Tibial nerve (tissue), 4 donors: ENCODE results near the gene SH2B3. TPM values are rescaled to one million over a fixed set of nuclear protein-coding genes. Genes with fewer than 3 reads are reported as not detected.
"Not testable (repeated sequence)": the region's sequence is repeated elsewhere in the genome, so short reads cannot be mapped to it uniquely, and the experiment has no call there.

Source experiments
- DNase-seq, 2 donors: peaks; one replicate each; pipeline ENCODE4 v3.0.0-alpha.2; 2019; ENCODE audit warnings: low spot score in 2 of 2
- H3K27ac ChIP-seq, 4 donors: fragments of 200-600 bp; sonication (generic) in 3 of 4; one replicate each; pipeline ENCODE4 v1.5.1; 2017 to 2019; ENCODE audit warnings: mild to moderate bottlenecking in 1 of 4
- H3K27me3 ChIP-seq, 2 donors: fragments of 200-600 bp; sonication (generic) in 1 of 2; one replicate each; pipeline versions ENCODE4 v1.5.1 to v1.6.0; 2017 to 2019
- H3K36me3 ChIP-seq, 3 donors: fragments of 200-600 bp; sonication (generic); one replicate each; pipeline ENCODE4 v1.5.1; 2018 to 2019
- H3K4me1 ChIP-seq, 4 donors: fragments of 200-600 bp; sonication (generic) in 3 of 4; one replicate each; pipeline ENCODE4 v1.5.1; 2017 to 2019
- H3K4me3 ChIP-seq, 4 donors: fragments of 200-600 bp; sonication (generic) in 3 of 4; one replicate each; pipeline ENCODE4 v1.5.1; 2017 to 2019; ENCODE audit warnings: mild to moderate bottlenecking in 1 of 4, moderate library complexity in 1 of 4
- H3K9me3 ChIP-seq, 4 donors: fragments of 200-600 bp; sonication (generic) in 3 of 4; one replicate each; pipeline ENCODE4 v1.5.1; 2017 to 2019
- EP300 ChIP-seq, 2 donors: sonication (generic); formaldehyde crosslinking; IDR thresholded peaks; one replicate each; pipeline ENCODE4 v1.6.1; 2017; ENCODE audit warnings: antibody characterized with exemption in 2 of 2, mild to moderate bottlenecking in 1 of 2
- POLR2A ChIP-seq, 2 donors: fragments of 450-650 bp; IDR thresholded peaks; one replicate each; pipeline ENCODE4 v1.6.1; 2017; ENCODE audit warnings: antibody characterized with exemption in 2 of 2, mild to moderate bottlenecking in 2 of 2, moderate library complexity in 2 of 2
- WGBS, 2 donors: methylation state at CpG; one replicate each; pipeline ENCODE4 v1.1.5; 2018; 5-methylcytosine and 5-hydroxymethylcytosine counted together
- total RNA-seq, 4 donors: library from RNA; depleted of rRNA; stranded (reverse); fragments of >200 nt; gene quantifications; one replicate each; pipeline ENCODE4 v1.1.0, GENCODE V29; 2016
- TF ChIP-seq, protein P1 (sequence below), 5 experiments: fragments of 200-600 bp in 3 of 5; fragments of 450-650 bp in 2 of 5; sonication (generic) in 3 of 5; IDR thresholded peaks; one replicate each; pipeline ENCODE4 v1.5.1; 2016 to 2019; ENCODE audit warnings: antibody characterized with exemption in 5 of 5, mild to moderate bottlenecking in 3 of 5, moderate library complexity in 2 of 5

The SH2B3 gene
- total RNA-seq, 4 donors from 2014 or later = 21.4 to 79.8 (median 36.3) TPM

DNA sequence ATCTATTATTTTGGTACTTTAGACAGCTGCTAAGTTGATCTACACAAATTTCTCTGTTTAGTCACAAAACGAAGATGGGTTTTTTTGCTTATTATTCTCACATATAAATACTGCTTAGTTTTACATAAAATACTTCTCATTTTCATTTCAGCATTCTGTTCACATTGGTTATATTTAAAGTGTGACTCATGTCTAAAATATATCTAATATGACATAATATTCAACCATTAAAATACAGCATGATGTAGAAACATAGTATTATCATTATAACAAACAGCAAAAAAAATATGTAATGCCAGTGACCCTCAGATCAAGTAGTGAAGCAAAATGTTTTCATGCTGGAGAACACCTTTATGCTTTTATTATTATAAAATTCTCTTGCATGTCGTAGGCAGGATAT lies 63.7 kb downstream of the SH2B3 start:
- Histone ChIP-seq H3K4me1 (peaks cover 0 to 11% (median 0%) of the 10 kb centered on the region in 4 donors), H3K27me3 (no peaks in the 10 kb centered on the region), H3K27ac (no peak overlapping the region), H3K36me3 (peaks cover 0 to 48% (median 0%) of the 10 kb centered on the region in 3 donors), H3K4me3 (no peak overlapping the region), H3K9me3 (no peaks in the 10 kb centered on the region)
- 62 to 67% methylated on average over 2 of the region's 2 CpGs for WGBS, 2 donors
- TF ChIP-seq EP300 (IDR thresholded peaks at IDR 0.05) (no peak), POLR2A (IDR thresholded peaks at IDR 0.05) (no peak)
- TF ChIP-seq, protein P1, sequence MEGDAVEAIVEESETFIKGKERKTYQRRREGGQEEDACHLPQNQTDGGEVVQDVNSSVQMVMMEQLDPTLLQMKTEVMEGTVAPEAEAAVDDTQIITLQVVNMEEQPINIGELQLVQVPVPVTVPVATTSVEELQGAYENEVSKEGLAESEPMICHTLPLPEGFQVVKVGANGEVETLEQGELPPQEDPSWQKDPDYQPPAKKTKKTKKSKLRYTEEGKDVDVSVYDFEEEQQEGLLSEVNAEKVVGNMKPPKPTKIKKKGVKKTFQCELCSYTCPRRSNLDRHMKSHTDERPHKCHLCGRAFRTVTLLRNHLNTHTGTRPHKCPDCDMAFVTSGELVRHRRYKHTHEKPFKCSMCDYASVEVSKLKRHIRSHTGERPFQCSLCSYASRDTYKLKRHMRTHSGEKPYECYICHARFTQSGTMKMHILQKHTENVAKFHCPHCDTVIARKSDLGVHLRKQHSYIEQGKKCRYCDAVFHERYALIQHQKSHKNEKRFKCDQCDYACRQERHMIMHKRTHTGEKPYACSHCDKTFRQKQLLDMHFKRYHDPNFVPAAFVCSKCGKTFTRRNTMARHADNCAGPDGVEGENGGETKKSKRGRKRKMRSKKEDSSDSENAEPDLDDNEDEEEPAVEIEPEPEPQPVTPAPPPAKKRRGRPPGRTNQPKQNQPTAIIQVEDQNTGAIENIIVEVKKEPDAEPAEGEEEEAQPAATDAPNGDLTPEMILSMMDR (IDR thresholded peaks at IDR 0.05) = no peak
- DNase-seq = no peak

DNA sequence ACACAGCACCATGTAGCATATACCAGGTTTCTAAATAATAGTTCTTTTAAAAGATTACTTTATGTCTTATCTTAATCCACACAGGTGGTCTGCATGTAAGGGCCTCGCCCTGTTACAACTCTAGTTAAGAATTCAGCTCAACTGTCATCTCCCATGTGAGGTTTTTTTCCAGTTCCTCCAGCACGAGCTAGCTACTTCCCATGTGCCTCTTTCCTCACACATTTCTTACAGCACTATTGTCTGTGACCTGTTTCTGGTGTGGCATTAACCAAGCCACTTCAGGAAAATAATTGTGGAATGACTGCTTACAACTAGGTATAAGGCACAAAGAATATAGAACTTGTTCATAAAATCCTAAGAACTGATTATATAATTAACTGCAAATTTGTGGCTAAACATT lies 65.5 kb downstream of the SH2B3 start:
- H3K4me1 ChIP-seq = peaks cover 0 to 11% (median 0%) of the 10 kb centered on the region in 4 donors
- WGBS, 2 donors = 70 to 79% methylated on average over 2 of the region's 2 CpGs
- H3K27ac ChIP-seq = no peak overlapping the region
- no peaks in the 10 kb centered on the region for H3K27me3 ChIP-seq
- no peak for TF ChIP-seq POLR2A (IDR thresholded peaks at IDR 0.05)
- TF ChIP-seq, protein P1 (IDR thresholded peaks at IDR 0.05) = no peak
- TF ChIP-seq EP300 (IDR thresholded peaks at IDR 0.05) = no peak
- DNase-seq = no peak
- no peaks in the 10 kb centered on the region for H3K9me3 ChIP-seq
- H3K4me3 ChIP-seq = no peak overlapping the region
- peaks cover 0 to 62% (median 0%) of the 10 kb centered on the region in 3 donors for H3K36me3 ChIP-seq

DNA sequence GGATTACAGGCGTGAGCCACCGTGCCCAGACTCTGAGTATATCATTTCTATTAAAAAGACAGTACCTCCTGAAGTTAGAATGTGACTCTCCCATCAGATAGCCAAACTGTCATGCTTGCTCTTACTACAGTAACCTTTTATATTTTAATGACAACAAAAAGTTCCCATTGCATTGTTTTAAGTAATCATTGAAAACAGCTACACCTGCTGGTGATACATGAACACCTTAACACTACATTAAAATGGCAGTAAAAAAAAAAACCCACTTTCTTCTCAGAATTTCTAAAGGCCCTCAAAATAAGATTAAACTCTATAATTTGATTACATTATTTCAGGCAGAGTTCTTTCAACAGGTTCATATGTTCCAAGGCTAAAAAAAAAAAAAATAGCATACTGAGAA lies 76.7 kb downstream of the SH2B3 start:
- WGBS, 2 donors = 90 to 100% methylated on average over 2 of the region's 2 CpGs
- Histone ChIP-seq H3K4me3 (no peak overlapping the region), H3K9me3 (no peaks in the 10 kb centered on the region), H3K27ac (no peak overlapping the region), H3K4me1 (no peaks in the 10 kb centered on the region), H3K36me3 (peaks cover 6 to 99% (median 11%) of the 10 kb centered on the region in 3 donors), H3K27me3 (no peaks in the 10 kb centered on the region)
- TF ChIP-seq EP300 (IDR thresholded peaks at IDR 0.05) (no peak), POLR2A (IDR thresholded peaks at IDR 0.05) (no peak)
- TF ChIP-seq, protein P1 (IDR thresholded peaks at IDR 0.05) = no peak
- no peak for DNase-seq

DNA sequence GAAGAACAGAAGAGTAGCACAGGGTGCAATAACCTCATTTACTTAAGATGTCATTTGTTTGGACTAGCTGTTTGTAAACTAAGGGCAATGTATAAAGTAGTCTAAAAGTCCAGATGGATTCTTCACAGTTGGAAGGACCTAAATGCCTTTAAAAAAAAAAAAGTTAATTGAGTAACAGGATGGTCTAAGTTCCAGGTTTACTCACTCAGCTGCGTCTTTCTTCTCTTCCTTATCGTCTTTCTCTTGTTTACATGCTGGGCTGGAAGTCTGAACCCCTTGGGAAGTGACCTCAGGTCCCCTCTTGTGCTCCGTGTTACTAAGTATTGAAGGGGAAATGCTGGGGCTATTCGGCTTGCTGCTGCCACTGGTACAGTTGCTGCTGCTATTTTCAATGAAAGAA lies 82.5 kb downstream of the SH2B3 start:
- peak in 1 of 2 donors; percentile 53 for DNase-seq
- WGBS, 2 donors = 39 to 56% methylated on average over 4 of the region's 4 CpGs

DNA sequence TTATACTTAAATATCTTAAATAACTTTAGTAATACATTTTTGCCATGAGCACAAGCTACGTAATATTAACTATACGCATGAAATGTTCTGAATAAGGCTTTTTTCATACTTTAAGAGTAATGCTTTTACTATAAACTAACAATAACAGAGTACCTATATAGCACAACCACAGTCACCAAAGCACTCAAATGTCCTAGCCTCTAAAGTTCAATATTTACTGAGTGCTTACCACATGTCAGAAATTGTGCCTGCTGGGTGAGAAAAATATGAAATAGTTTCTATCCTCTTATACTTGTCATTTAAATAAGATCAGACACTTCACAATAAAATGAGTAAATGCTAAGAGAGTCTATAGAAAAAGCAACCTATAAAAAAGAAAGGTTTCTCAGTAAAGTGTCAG lies 83.1 kb downstream of the SH2B3 start:
- 93 to 95% methylated on average over 2 of the region's 2 CpGs for WGBS, 2 donors
- H3K27me3 ChIP-seq = no peaks in the 10 kb centered on the region
- peaks cover 6 to 73% (median 9%) of the 10 kb centered on the region in 3 donors for H3K36me3 ChIP-seq
- TF ChIP-seq, protein P1 (IDR thresholded peaks at IDR 0.05) = no peak
- no peak for TF ChIP-seq EP300 (IDR thresholded peaks at IDR 0.05)
- no peak for TF ChIP-seq POLR2A (IDR thresholded peaks at IDR 0.05)
- H3K27ac ChIP-seq = no peak overlapping the region
- DNase-seq = no peak
- H3K9me3 ChIP-seq = no peaks in the 10 kb centered on the region
- H3K4me3 ChIP-seq = no peak overlapping the region
- H3K4me1 ChIP-seq = peaks cover 0 to 9% (median 0%) of the 10 kb centered on the region in 4 donors

More for the DNA sequence above, 82.5 kb downstream of the SH2B3 start:
- TF ChIP-seq POLR2A (IDR thresholded peaks at IDR 0.05) = no peak
- peak in 1 of 2 donors; percentile 27 for TF ChIP-seq EP300 (IDR thresholded peaks at IDR 0.05)
- Histone ChIP-seq H3K36me3 (peaks cover 6 to 73% (median 9%) of the 10 kb centered on the region in 3 donors), H3K9me3 (no peaks in the 10 kb centered on the region), H3K4me3 (no peak overlapping the region), H3K4me1 (peaks cover 0 to 9% (median 0%) of the 10 kb centered on the region in 4 donors), H3K27ac (no peak overlapping the region), H3K27me3 (no peaks in the 10 kb centered on the region)

DNA sequence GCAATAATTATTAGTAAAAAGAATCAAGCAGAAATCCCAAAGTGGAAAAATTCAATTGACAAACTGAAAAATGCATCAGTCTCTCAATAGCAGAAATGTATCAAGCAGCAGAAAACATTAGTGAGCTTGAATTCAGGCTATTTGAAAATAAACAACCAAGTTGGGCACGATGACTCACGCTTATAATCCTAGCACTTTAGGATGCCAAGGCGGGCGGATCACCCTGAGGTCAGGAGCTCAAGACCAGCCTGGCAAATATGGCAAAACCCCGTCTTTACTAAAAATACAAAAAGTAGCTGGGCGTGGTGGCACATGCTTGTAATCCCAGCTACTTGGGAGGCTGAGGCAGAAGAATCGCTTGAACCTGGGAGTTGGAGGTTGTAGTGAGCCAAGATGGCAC lies 87.3 kb downstream of the SH2B3 start:
- 66 to 82% methylated on average over 7 of the region's 7 CpGs for WGBS, 2 donors
- H3K27me3 ChIP-seq, H3K9me3 ChIP-seq, H3K4me1 ChIP-seq, H3K27ac ChIP-seq, H3K4me3 ChIP-seq, DNase-seq: not testable (repeated sequence)
- peaks cover 0 to 78% (median under 1%) of the 10 kb centered on the region in 3 donors for H3K36me3 ChIP-seq
